NB4 (cell line): ENCODE data around the gene DCHS1.

Experiments
- CTCF ChIP-seq: IDR thresholded peaks from one replicate; pipeline ENCODE4 v1.5.1; 2012; ENCODE audit warnings: low read depth, low read length
- MAX ChIP-seq: IDR thresholded peaks from 2 replicates; pipeline ENCODE4 v1.6.1; 2011; ENCODE audit warnings: low read depth, low read length
- MYC ChIP-seq: IDR thresholded peaks from 2 replicates; pipeline ENCODE4 v1.6.1; 2011; ENCODE audit warnings: low read depth, low read length
- POLR2A ChIP-seq: IDR thresholded peaks from 2 replicates; pipeline ENCODE4 v1.6.1; 2011; ENCODE audit warnings: mild to moderate bottlenecking; ENCODE audit not compliant: insufficient read length; ENCODE audit errors: extremely low read depth

DNA sequence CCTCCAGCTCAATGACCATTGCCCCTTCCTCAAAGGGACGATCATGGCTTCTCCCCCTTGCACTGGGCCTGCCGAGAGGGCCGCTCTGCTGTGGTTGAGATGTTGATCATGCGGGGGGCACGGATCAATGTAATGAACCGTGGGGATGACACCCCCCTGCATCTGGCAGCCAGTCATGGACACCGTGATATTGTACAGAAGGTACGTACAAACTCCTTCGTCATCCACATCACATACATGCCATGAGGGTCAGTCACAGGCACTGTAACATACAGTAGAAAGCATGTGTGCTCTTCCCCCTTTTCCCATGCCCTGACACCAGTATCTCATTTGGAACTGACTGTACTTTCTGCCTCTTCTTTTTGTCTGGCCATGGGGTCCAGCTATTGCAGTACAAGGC, 47.6 kb downstream of the DCHS1 start:
- TF ChIP-seq CTCF (no peak), POLR2A (no peak), MAX (no peak), MYC (no peak)
